ENCODE results near the gene CLDND1. TPM values are rescaled to one million over a fixed set of nuclear protein-coding genes. Genes with fewer than 3 reads are reported as not detected.

The CLDND1 gene
- total RNA-seq, 1 experiment from 2014 or later, result 472 TPM

GRCh38 chr3:98497381-98497780 is 25.3 kb downstream of the CLDND1 start, which contains the start of gene OR5K2:
OR5K2 (plus strand) TSS chr3:98497681; CDS start chr3:98497681, 0 bp downstream.
- CTCF ChIA-PET, result no interaction called here
- Histone ChIP-seq H3K79me2 (ENCODE audit: insufficient read depth, low read length) (no peaks in the 10 kb centered on the region), H3K9me2 (ENCODE audit: insufficient read depth) (no peaks in the 10 kb centered on the region), H4K20me1 (ENCODE audit: insufficient read depth) (no peaks in the 10 kb centered on the region), H3K4me2 (ENCODE audit: low read length) (no peak within 1 kb of the TSS), H3K36me3 (ENCODE audit: control insufficient read depth in 1 of 2, insufficient read depth in 2 of 2, low read length in 2 of 2) (no peaks in the 10 kb centered on the region), H2AFZ (ENCODE audit: low read depth, low read length, poor library complexity, severe bottlenecking) (peak within 1 kb of the TSS; percentile 5), H3K9me3 (ENCODE audit: control insufficient read depth in 1 of 2, insufficient read depth in 1 of 2, low read depth in 1 of 2, low read length in 2 of 2) (no peaks in the 10 kb centered on the region), H3K27ac (ENCODE audit: low read depth, low read length) (no peak within 1 kb of the TSS), H3K27me3 (ENCODE audit: insufficient read depth, low read length) (no peaks in the 10 kb centered on the region), H3K4me3 (replicated peaks in 1 of 2; ENCODE audit: low read depth in 1 of 2, low read length in 2 of 2) (no peak within 1 kb of the TSS), H3K9ac (ENCODE audit: low read length) (no peak within 1 kb of the TSS), H3K4me1 (ENCODE audit: control insufficient read depth in 1 of 2, insufficient read depth in 2 of 2, low read length in 2 of 2) (peaks cover 4 to 5% of the 10 kb centered on the region in 2 experiments; a peak in 1 of 4 replicates)
- TF ChIP-seq, protein P1, sequence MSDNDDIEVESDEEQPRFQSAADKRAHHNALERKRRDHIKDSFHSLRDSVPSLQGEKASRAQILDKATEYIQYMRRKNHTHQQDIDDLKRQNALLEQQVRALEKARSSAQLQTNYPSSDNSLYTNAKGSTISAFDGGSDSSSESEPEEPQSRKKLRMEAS (IDR thresholded peaks at IDR 0.05), result no peak
- no peak for TF ChIP-seq TCF7L2 (IDR thresholded peaks at IDR 0.05; ENCODE audit: borderline replicate concordance, extremely low read depth, insufficient read depth, insufficient read length)
- RAD21 ChIA-PET (ENCODE audit: low non-redundant PET in 1 of 2, low total read pairs in 2 of 2, uncharacterized antibody in 2 of 2, unreplicated experiment in 2 of 2), result no interaction called here
- intact Hi-C loops (cut with micrococcal nuclease), result no loop called here
- no TSS peak for BruUV-seq (replicated peaks)
- POLR2A ChIA-PET, result no interaction called here
- no peak for ATAC-seq
- no peak for DNase-seq (ENCODE audit: low read depth, low spot score)

DNA sequence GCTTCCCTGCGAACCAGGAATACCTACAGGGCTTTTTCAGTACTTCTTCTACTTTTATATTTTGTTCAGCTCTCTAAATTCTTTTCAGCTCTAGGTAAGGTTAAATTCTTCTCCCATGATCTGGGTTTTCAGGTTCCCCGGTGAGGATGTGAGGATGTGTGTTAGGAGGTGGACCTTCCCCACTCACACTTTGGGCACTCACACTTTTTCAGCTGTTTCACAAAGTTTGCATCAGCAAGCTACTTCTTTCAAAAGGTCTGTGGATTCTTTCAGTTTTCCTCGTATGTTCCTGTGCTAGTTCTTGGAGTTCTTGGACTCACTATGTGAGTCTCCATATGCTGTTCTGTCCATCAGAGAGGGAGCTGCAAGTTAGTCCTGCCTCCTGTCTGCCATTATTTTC is 39.1 kb downstream of the CLDND1 start:
- Histone ChIP-seq H3K36me3 (ENCODE audit: control insufficient read depth in 1 of 2, insufficient read depth in 2 of 2, low read length in 2 of 2) (no peaks in the 10 kb centered on the region), H3K9me3 (ENCODE audit: control insufficient read depth in 1 of 2, insufficient read depth in 1 of 2, low read depth in 1 of 2, low read length in 2 of 2) (no peaks in the 10 kb centered on the region; a peak in 1 of 4 replicates), H3K4me3 (replicated peaks in 1 of 2; ENCODE audit: low read depth in 1 of 2, low read length in 2 of 2) (peak overlapping the region in 1 of 2 experiments; percentile 10; a peak in 1 of 4 replicates), H3K4me1 (ENCODE audit: control insufficient read depth in 1 of 2, insufficient read depth in 2 of 2, low read length in 2 of 2) (peaks cover 19 to 21% of the 10 kb centered on the region in 2 experiments), H3K27ac (ENCODE audit: low read depth, low read length) (peak overlapping the region; percentile 55), H3K27me3 (ENCODE audit: insufficient read depth, low read length) (no peaks in the 10 kb centered on the region), H3K79me2 (ENCODE audit: insufficient read depth, low read length) (no peaks in the 10 kb centered on the region), H3K9me2 (ENCODE audit: insufficient read depth) (no peaks in the 10 kb centered on the region), H3K9ac (ENCODE audit: low read length) (peak overlapping the region; percentile 34), H2AFZ (ENCODE audit: low read depth, low read length, poor library complexity, severe bottlenecking) (peak overlapping the region; percentile 85), H4K20me1 (ENCODE audit: insufficient read depth) (no peaks in the 10 kb centered on the region), H3K4me2 (ENCODE audit: low read length) (peak overlapping the region; percentile 62)
- CTCF ChIA-PET, result interaction anchor here (1.4 kb wide), 1 partner anchor 32 kb away, joined by 3 read pairs; no protein-coding TSS in a partner anchor
- DNase-seq (ENCODE audit: low read depth, low spot score) (peak; percentile 37), ATAC-seq (peak; percentile 19; the same call in 1 of the 2 replicates)
- intact Hi-C loops (cut with micrococcal nuclease), result no loop called here
- POLR2A ChIA-PET, result interaction anchor here (0.8 to 3.1 kb wide), 10 partner anchors 18 to 82 kb away, joined by 3 to 12 read pairs (median 3); partner anchors contain the start of genes CLDND1 and OR5K1
- TSS peak; percentile 91 for BruUV-seq (replicated peaks)
- RAD21 ChIA-PET (ENCODE audit: low non-redundant PET in 1 of 2, low total read pairs in 2 of 2, uncharacterized antibody in 2 of 2, unreplicated experiment in 2 of 2), result no interaction called here
- TF ChIP-seq, protein P1 (IDR thresholded peaks at IDR 0.05), result no peak
- TF ChIP-seq CEBPB (IDR thresholded peaks at IDR 0.05; ENCODE audit: low read depth) (peak; percentile 82), ELF1 (IDR thresholded peaks at IDR 0.05; ENCODE audit: borderline replicate concordance, low read depth) (no peak), RAD21 (IDR thresholded peaks at IDR 0.05; ENCODE audit: low read depth) (0 out of 2 replicates have a peak, but pooled peaks have one; percentile 4), SRF (IDR thresholded peaks at IDR 0.05; ENCODE audit: low read depth) (no peak)
- TF ChIP-seq, protein P2, sequence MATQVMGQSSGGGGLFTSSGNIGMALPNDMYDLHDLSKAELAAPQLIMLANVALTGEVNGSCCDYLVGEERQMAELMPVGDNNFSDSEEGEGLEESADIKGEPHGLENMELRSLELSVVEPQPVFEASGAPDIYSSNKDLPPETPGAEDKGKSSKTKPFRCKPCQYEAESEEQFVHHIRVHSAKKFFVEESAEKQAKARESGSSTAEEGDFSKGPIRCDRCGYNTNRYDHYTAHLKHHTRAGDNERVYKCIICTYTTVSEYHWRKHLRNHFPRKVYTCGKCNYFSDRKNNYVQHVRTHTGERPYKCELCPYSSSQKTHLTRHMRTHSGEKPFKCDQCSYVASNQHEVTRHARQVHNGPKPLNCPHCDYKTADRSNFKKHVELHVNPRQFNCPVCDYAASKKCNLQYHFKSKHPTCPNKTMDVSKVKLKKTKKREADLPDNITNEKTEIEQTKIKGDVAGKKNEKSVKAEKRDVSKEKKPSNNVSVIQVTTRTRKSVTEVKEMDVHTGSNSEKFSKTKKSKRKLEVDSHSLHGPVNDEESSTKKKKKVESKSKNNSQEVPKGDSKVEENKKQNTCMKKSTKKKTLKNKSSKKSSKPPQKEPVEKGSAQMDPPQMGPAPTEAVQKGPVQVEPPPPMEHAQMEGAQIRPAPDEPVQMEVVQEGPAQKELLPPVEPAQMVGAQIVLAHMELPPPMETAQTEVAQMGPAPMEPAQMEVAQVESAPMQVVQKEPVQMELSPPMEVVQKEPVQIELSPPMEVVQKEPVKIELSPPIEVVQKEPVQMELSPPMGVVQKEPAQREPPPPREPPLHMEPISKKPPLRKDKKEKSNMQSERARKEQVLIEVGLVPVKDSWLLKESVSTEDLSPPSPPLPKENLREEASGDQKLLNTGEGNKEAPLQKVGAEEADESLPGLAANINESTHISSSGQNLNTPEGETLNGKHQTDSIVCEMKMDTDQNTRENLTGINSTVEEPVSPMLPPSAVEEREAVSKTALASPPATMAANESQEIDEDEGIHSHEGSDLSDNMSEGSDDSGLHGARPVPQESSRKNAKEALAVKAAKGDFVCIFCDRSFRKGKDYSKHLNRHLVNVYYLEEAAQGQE (IDR thresholded peaks at IDR 0.05; ENCODE audit: low read depth), result no peak
- TF ChIP-seq, protein P3, sequence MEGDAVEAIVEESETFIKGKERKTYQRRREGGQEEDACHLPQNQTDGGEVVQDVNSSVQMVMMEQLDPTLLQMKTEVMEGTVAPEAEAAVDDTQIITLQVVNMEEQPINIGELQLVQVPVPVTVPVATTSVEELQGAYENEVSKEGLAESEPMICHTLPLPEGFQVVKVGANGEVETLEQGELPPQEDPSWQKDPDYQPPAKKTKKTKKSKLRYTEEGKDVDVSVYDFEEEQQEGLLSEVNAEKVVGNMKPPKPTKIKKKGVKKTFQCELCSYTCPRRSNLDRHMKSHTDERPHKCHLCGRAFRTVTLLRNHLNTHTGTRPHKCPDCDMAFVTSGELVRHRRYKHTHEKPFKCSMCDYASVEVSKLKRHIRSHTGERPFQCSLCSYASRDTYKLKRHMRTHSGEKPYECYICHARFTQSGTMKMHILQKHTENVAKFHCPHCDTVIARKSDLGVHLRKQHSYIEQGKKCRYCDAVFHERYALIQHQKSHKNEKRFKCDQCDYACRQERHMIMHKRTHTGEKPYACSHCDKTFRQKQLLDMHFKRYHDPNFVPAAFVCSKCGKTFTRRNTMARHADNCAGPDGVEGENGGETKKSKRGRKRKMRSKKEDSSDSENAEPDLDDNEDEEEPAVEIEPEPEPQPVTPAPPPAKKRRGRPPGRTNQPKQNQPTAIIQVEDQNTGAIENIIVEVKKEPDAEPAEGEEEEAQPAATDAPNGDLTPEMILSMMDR (IDR thresholded peaks at IDR 0.05 in 2 of 3, conservative IDR thresholded peaks at IDR 0.05 in 1 of 3; ENCODE audit: borderline replicate concordance in 1 of 3, insufficient read depth in 1 of 3, low read depth in 2 of 3, low read length in 2 of 3), result no peak
- TF ChIP-seq, protein P4, sequence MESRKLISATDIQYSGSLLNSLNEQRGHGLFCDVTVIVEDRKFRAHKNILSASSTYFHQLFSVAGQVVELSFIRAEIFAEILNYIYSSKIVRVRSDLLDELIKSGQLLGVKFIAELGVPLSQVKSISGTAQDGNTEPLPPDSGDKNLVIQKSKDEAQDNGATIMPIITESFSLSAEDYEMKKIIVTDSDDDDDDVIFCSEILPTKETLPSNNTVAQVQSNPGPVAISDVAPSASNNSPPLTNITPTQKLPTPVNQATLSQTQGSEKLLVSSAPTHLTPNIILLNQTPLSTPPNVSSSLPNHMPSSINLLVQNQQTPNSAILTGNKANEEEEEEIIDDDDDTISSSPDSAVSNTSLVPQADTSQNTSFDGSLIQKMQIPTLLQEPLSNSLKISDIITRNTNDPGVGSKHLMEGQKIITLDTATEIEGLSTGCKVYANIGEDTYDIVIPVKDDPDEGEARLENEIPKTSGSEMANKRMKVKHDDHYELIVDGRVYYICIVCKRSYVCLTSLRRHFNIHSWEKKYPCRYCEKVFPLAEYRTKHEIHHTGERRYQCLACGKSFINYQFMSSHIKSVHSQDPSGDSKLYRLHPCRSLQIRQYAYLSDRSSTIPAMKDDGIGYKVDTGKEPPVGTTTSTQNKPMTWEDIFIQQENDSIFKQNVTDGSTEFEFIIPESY (IDR thresholded peaks at IDR 0.05; ENCODE audit: extremely low read depth, insufficient replicate concordance, low read length), result no peak
